H7 (cell line): ENCODE data around the gene SLC35E1. TPM values are rescaled to one million over a fixed set of nuclear protein-coding genes. Genes with fewer than 3 reads are reported as not detected.

Experiments
- DNase-seq: peaks from one replicate; pipeline ENCODE4 v3.0.0; 2012
- H3K27me3 ChIP-seq: 2 replicates; pipeline ENCODE4 v1.6.0; 2011; ENCODE audit warnings: mild to moderate bottlenecking, low read length; ENCODE audit not compliant: control insufficient read depth, insufficient read depth
- H3K36me3 ChIP-seq: replicated peaks from 2 replicates; pipeline ENCODE4 v1.5.1; 2011; ENCODE audit warnings: low read length; ENCODE audit not compliant: control insufficient read depth, insufficient read depth
- H3K4me3 ChIP-seq: 2 replicates; pipeline ENCODE4 v1.5.1; 2011; ENCODE audit warnings: low read depth, mild to moderate bottlenecking, control low read depth, low read length, moderate library complexity; ENCODE audit not compliant: insufficient read depth
- total RNA-seq: library from RNA; depleted of rRNA; stranded (reverse); fragments of >200 nt; shearing (Covaris generic); gene quantifications from 2 replicates; pipeline ENCODE4 v1.2.3, GENCODE V29; 2014; rRNA removed

The SLC35E1 gene
- total RNA-seq, 1 experiment from 2014 or later = 14.7 TPM

GRCh38 chr19:16504271-16504670 lies 67.9 kb downstream of the SLC35E1 start:
- no peak for DNase-seq
- peaks cover 2% of the 10 kb centered on the region for H3K36me3 ChIP-seq
- no peak overlapping the region for H3K4me3 ChIP-seq
- H3K27me3 ChIP-seq = no peaks in the 10 kb centered on the region

Other genes with a start within 250 kb of the SLC35E1 start
- gene KLF2, start 247.6 kb downstream of the SLC35E1 start, total RNA-seq = not detected in 2 replicates
- 12.3 and 13.1 TPM in 2 replicates for gene EPS15L1, start 100.4 kb downstream of the SLC35E1 start, total RNA-seq
- gene CALR3, start 76.2 kb downstream of the SLC35E1 start, total RNA-seq = 0.52 and 0.97 TPM in 2 replicates
- 3.6 and 4.7 TPM in 2 replicates for gene C19orf44, start 76.0 kb downstream of the SLC35E1 start, total RNA-seq
- gene CHERP, start 30.0 kb downstream of the SLC35E1 start, total RNA-seq = 14.3 and 17.1 TPM in 2 replicates
- 12.0 and 14.2 TPM in 2 replicates for gene MED26, start 55.8 kb upstream of the SLC35E1 start, total RNA-seq
- gene SMIM7, start 87.7 kb upstream of the SLC35E1 start, total RNA-seq = 58.0 and 62.9 TPM in 2 replicates
- gene TMEM38A, start 88.7 kb upstream of the SLC35E1 start, total RNA-seq = 3.5 and 7.4 TPM in 2 replicates
- gene NWD1, start 147.4 kb upstream of the SLC35E1 start, total RNA-seq = not detected in 2 replicates